Ectodermal cell (in vitro differentiated cells): ENCODE data around the gene LRRIQ4.

ENCODE experiments used
- H3K27ac ChIP-seq: 2 replicates; pipeline ENCODE4 v1.7.0; 2013; ENCODE audit warnings: mild to moderate bottlenecking, low read depth, low read length; ENCODE audit not compliant: insufficient read depth, poor library complexity, severe bottlenecking
- H3K27me3 ChIP-seq: 2 replicates; pipeline ENCODE4 v1.7.0; 2013; ENCODE audit warnings: mild to moderate bottlenecking, low read length; ENCODE audit not compliant: insufficient read depth, control insufficient read depth, poor library complexity, severe bottlenecking
- H3K36me3 ChIP-seq: one replicate; pipeline ENCODE4 v1.7.0; 2013; ENCODE audit warnings: low read length; ENCODE audit not compliant: control insufficient read depth, insufficient read depth
- H3K4me1 ChIP-seq: one replicate; pipeline ENCODE4 v1.7.0; 2013; ENCODE audit warnings: low read length; ENCODE audit not compliant: control insufficient read depth, insufficient read depth
- H3K4me3 ChIP-seq: 2 replicates; pipeline ENCODE4 v1.7.0; 2013; ENCODE audit warnings: low read depth, low read length, control low read depth; ENCODE audit not compliant: insufficient read depth
- H3K9me3 ChIP-seq: 2 replicates; pipeline ENCODE4 v1.7.0; 2013; ENCODE audit warnings: mild to moderate bottlenecking, low read length, moderate library complexity; ENCODE audit not compliant: control insufficient read depth
- WGBS, 2 experiments: methylation state at CpG; one replicate each; pipeline ENCODE4 v1.1.7; 2013; ENCODE audit warnings: missing lambda C conversion rate in 2 of 2; 5-methylcytosine and 5-hydroxymethylcytosine counted together

Gene LRRIQ4

DNA sequence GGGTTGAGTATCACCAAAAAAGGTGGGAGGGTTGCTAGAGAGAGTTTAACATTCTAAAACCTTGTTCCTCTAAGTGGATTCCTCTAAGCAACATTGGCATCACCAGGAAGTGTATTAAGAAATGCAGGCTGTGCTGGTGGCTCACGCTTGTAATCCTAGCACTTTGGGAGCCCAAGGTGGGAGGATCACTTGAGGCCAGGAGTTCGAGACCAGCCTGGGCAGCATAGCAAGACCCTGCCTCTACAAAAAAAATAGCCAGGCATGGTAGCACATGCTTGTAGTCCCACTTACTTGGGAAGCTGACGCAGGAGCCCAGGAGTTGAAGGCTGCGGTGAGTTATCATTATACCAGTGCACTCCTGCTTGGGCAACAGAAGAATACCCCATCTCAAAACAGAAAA lies 34.8 kb upstream of the LRRIQ4 start:
- H3K9me3 ChIP-seq, result no peaks in the 10 kb centered on the region
- peaks cover 6% of the 10 kb centered on the region for H3K4me1 ChIP-seq
- H3K27me3 ChIP-seq, result no peaks in the 10 kb centered on the region
- 69 to 71% methylated on average over 4 of the region's 4 CpGs for WGBS, 2 experiments
- H3K27ac ChIP-seq, result no peak overlapping the region
- H3K36me3 ChIP-seq, result peaks cover 31% of the 10 kb centered on the region
- no peak overlapping the region for H3K4me3 ChIP-seq

DNA sequence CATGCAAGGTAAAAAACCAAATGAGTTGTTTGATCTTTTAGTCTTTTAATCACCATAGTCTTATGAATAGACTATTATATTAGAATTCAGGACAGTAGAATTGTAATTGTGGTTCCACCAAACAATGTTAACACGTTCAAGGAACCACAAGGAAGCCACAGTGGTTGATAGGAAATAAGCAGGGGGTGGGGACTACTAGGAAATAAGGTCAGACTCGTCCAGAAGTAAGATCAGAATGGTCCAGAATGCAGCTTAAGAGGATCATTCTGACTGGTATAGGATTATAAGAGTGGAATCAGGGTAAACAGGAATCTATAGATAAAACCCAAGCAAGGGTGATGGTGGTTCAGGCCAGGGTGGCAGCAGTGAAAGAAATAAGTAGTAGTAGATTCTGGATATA lies 31.9 kb upstream of the LRRIQ4 start:
- Histone ChIP-seq H3K27ac (no peak overlapping the region), H3K4me3 (no peak overlapping the region), H3K36me3 (peaks cover 32% of the 10 kb centered on the region)

DNA sequence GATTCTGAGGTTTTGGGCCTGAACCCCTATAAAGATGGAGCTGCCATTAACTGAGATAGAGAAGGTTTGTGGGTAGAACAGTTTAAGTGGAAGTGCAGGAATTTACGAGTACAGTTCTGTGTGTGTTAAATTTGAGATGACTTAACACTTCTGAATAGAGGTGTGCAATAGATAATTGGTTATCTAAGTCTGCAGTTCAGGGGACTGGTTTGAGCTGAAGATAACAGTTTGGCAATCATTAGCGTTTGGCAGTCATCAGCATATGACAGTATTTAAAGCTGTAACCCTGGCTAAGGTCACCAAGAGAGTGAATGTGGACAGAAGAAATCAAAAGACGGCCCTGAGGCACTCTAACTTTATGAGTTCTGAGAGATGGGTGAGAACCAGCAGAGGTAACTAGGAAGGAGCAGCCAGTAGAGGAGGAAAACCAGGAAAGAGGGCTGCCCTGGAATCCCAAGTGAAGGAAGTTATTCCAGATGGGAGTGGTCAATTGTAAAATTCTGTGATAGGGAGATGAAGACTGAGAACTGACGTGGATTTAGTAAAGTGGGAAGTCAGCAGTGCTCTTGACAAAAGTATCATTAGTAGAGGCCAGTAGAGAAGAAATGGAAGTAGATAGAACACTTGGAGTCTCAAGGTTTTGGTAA lies 31.3 kb upstream of the LRRIQ4 start:
- H3K27me3 ChIP-seq, result no peaks in the 10 kb centered on the region
- H3K27ac ChIP-seq, result no peak overlapping the region
- WGBS, 2 experiments, result 94 to 95% methylated on average over 4 of the region's 4 CpGs
- no peaks in the 10 kb centered on the region for H3K4me1 ChIP-seq
- H3K9me3 ChIP-seq, result no peaks in the 10 kb centered on the region
- H3K36me3 ChIP-seq, result peaks cover 34% of the 10 kb centered on the region
- H3K4me3 ChIP-seq, result no peak overlapping the region

More for the DNA sequence above, 31.9 kb upstream of the LRRIQ4 start:
- WGBS, 2 experiments, result 95 to 96% methylated on average over 2 of the region's 2 CpGs
- Histone ChIP-seq H3K27me3 (no peaks in the 10 kb centered on the region), H3K9me3 (no peaks in the 10 kb centered on the region), H3K4me1 (no peaks in the 10 kb centered on the region)

DNA sequence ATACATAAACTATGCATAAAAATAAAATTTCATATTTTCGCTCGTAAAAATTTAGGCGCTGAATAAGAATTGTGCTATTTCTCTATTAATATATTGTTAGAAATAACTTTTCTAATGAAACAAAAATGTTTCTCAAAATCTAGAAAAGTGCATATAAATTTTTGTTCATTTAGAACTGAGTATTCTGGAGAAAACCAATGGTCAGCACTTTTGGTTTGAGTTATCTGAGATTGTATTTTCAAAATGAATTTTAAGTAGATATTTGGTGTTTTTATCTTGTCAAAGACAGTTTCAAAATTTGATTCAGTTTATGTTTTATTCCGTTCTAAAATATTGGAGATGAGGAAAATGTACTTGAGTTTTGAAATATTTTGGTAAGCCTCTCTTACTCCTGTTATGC lies 25.6 kb upstream of the LRRIQ4 start:
- no peaks in the 10 kb centered on the region for H3K4me1 ChIP-seq
- H3K27ac ChIP-seq, result no peak overlapping the region
- peaks cover 20% of the 10 kb centered on the region for H3K36me3 ChIP-seq
- no peak overlapping the region for H3K4me3 ChIP-seq
- 100% methylated on average over 1 of the region's 4 CpGs for WGBS, 2 experiments
- no peaks in the 10 kb centered on the region for H3K9me3 ChIP-seq
- no peaks in the 10 kb centered on the region for H3K27me3 ChIP-seq

DNA sequence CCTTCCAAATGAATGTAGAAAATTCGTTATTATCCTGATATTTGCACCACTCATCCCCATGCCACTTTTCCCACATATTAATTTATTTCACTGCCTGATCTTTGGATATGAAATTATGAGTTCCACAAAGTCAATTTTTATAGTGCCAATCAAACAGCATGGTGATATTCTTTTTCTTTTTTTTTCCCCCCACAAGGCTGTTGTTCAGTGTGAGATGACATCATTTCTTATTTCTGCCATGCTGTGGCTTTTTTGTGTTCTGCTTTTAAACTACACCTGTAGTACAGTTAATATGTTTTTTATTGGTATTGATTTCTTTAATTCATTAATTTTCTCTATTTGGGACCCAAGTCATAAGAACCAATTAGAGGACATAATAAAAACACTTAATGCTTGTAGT lies 24.9 kb upstream of the LRRIQ4 start:
- Histone ChIP-seq H3K36me3 (peaks cover 14% of the 10 kb centered on the region), H3K9me3 (no peaks in the 10 kb centered on the region), H3K4me1 (no peaks in the 10 kb centered on the region), H3K4me3 (no peak overlapping the region), H3K27me3 (no peaks in the 10 kb centered on the region), H3K27ac (no peak overlapping the region)
- WGBS, 2 experiments, result 83 to 88% methylated on average over 1 of the region's 1 CpG

DNA sequence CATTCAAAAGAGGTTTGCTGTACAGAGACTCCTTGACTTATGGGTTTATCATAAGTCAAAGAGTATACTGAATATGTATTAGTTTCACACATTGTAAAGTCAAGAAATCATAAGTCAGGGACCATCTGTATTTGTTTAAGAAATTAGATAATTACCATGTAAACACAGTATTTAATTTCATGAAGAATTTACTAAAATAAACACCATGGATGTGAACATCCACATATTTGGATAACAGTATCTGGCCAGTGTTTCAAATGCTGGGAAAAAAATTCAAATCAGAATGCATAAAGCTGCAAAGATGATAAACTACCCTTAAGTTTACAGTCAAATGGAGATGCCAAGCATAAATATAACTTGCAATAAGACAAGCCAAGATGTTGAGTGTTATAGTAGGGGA lies 22.5 kb upstream of the LRRIQ4 start:
- no peaks in the 10 kb centered on the region for H3K27me3 ChIP-seq
- no peak overlapping the region for H3K4me3 ChIP-seq
- peaks cover 8% of the 10 kb centered on the region for H3K36me3 ChIP-seq
- H3K9me3 ChIP-seq, result no peaks in the 10 kb centered on the region
- H3K4me1 ChIP-seq, result no peaks in the 10 kb centered on the region
- H3K27ac ChIP-seq, result no peak overlapping the region

DNA sequence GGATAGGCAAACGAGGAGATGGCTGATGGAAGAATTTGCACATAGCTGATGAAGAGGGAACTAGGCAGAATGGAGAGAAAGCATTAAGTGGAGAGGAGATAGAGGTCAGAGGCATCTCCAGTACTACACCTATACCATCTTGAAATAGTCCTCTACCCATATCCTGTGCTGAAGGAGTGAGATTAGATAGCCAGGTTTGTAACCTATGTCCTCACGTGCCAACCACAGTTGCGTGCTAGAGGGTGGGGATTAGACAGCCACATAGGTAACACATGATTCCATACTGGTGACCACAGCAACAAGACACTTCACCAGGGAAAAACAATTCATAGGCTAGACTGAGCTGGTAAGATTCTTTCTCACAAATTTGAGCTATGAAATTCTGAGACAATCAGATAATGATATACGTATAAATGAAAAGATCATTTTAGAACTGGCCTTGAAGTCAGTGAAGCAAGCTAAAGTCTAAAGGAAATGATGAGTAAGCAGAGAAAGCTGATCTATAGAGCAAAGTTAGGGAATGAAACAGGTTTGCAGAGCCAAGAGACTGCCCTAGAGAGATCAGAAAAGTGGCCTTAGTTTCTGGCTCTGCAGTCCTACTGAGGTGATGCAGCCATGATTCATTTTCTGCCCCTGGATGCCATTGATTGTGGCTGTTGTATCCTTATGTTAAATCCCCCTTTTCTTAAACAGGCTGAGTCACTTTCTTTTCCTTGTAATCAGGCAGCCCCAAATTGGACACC lies 21.8 kb upstream of the LRRIQ4 start:
- H3K27ac ChIP-seq, result no peak overlapping the region
- peaks cover 4% of the 10 kb centered on the region for H3K36me3 ChIP-seq
- 92 to 94% methylated on average over 4 of the region's 4 CpGs for WGBS, 2 experiments
- H3K4me3 ChIP-seq, result no peak overlapping the region
- no peaks in the 10 kb centered on the region for H3K4me1 ChIP-seq
- H3K27me3 ChIP-seq, result no peaks in the 10 kb centered on the region
- no peaks in the 10 kb centered on the region for H3K9me3 ChIP-seq

DNA sequence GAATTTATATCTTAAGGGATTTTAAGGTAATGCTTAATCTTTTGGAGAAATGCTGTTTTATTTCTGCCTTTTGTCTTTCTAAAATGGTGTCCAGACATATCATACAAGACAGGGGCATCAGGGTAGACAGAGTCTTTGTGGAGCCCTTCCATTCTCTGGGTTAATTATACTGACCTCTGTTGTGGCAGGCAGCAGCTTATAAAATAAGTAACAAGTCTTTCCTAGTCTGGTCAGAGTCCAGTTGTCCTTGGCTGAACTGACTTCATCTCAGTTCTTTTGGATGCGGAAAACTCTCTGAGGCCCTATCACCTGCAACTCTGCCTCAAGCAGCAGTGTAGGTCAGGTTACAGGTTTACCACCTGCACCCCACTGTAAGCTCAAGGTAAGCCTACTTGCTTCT lies 20.3 kb upstream of the LRRIQ4 start:
- H3K9me3 ChIP-seq, result no peaks in the 10 kb centered on the region
- H3K4me1 ChIP-seq, result no peaks in the 10 kb centered on the region
- no peaks in the 10 kb centered on the region for H3K36me3 ChIP-seq
- H3K27me3 ChIP-seq, result no peaks in the 10 kb centered on the region
- no peak overlapping the region for H3K4me3 ChIP-seq
- H3K27ac ChIP-seq, result no peak overlapping the region
- 88 to 98% methylated on average over 1 of the region's 1 CpG for WGBS, 2 experiments

DNA sequence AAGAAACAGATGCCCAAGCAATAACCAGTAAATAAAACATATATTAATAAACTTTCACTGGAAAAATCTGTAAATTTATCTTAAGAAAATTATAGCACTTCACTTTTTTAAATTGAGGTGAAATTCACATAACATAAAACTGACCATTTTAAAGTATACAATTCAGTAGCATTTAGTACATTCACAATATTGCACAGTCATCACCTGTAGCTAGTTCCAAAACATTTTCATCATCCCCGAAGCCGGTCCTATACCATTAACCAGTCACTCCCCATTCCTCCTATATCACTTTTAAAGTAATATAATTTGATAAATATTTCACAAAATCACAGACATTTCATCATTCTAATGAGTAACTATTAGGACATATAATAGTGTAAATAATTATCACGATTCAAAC lies 8.0 kb upstream of the LRRIQ4 start:
- Histone ChIP-seq H3K9me3 (no peaks in the 10 kb centered on the region), H3K27ac (no peak overlapping the region), H3K27me3 (no peaks in the 10 kb centered on the region), H3K4me1 (no peaks in the 10 kb centered on the region), H3K36me3 (peaks cover 4% of the 10 kb centered on the region), H3K4me3 (no peak overlapping the region)
- 86% methylated on average over 2 of the region's 3 CpGs; no CpG with 5 or more reads in 1 of the 2 experiments for WGBS, 2 experiments

- WGBS, 2 experiments, result 91 to 94% methylated on average over 2 of the region's 2 CpGs
- Histone ChIP-seq H3K4me1 (no peaks in the 10 kb centered on the region), H3K4me3 (no peak overlapping the region), H3K36me3 (no peaks in the 10 kb centered on the region), H3K9me3 (no peaks in the 10 kb centered on the region), H3K27ac (no peak overlapping the region), H3K27me3 (no peaks in the 10 kb centered on the region)
Measured at GRCh38 chr3:169809230-169809795, 3.4 kb upstream of the LRRIQ4 start.
